OCI-LY7 (cell line): ENCODE results near the gene CRYBB3. TPM values are rescaled to one million over a fixed set of nuclear protein-coding genes. Genes with fewer than 3 reads are reported as not detected.

Experiments
- BruUV-seq: library from RNA; stranded (reverse); fragments of 400-500 nt; replicated peaks from 2 replicates; lab custom pipeline; 2021; lab: Mats Ljungman, UMichigan
- CTCF ChIA-PET: fragments of 300-600 bp; sonication (Branson Sonifier 250); formaldehyde crosslinking; loops from one replicate; lab custom pipeline; 2022; ENCODE audit warnings: antibody characterized with exemption; ENCODE audit not compliant: unreplicated experiment; lab: Charles Lee
- POLR2A ChIA-PET: fragments of 300-600 bp; sonication (Branson Sonifier 250); formaldehyde crosslinking; loops from one replicate; lab custom pipeline; 2022; ENCODE audit warnings: antibody characterized with exemption; lab: Charles Lee
- DNase-seq: peaks from one replicate; pipeline ENCODE4 v3.0.0-alpha.2; 2015; ENCODE audit warnings: low spot score
- H2AFZ ChIP-seq: fragments of 200-600 bp; sonication (generic), shearing (Covaris generic); 2 replicates; pipeline ENCODE4 v1.6.1; 2014; ENCODE audit warnings: mild to moderate bottlenecking, antibody characterized with exemption, low read length, moderate library complexity
- H3K27ac ChIP-seq: fragments of 200-600 bp; sonication (generic); 2 replicates; pipeline ENCODE4 v1.5.1; 2014; ENCODE audit warnings: mixed run types, low read depth, mild to moderate bottlenecking, moderate library complexity, low read length, inconsistent platforms; ENCODE audit not compliant: poor library complexity, severe bottlenecking
- H3K36me3 ChIP-seq: fragments of 200-600 bp; sonication (generic); 2 replicates; pipeline ENCODE4 v1.6.1; 2014; ENCODE audit warnings: mild to moderate bottlenecking, antibody characterized with exemption, low read length, moderate library complexity, mixed read lengths; ENCODE audit not compliant: insufficient read depth
- H3K4me1 ChIP-seq: fragments of 200-600 bp; sonication (generic); 2 replicates; pipeline ENCODE4 v1.5.1; 2014; ENCODE audit warnings: mild to moderate bottlenecking, low read length; ENCODE audit not compliant: insufficient read depth, poor library complexity, severe bottlenecking
- H3K4me2 ChIP-seq: fragments of 200-600 bp; sonication (generic); 2 replicates; pipeline ENCODE4 v1.6.1; 2014; ENCODE audit warnings: mild to moderate bottlenecking, low read length
- H3K4me3 ChIP-seq: fragments of 200-600 bp; sonication (generic); 2 replicates; pipeline ENCODE4 v1.5.1; 2014; ENCODE audit warnings: mild to moderate bottlenecking, low read depth, low read length; ENCODE audit not compliant: poor library complexity, severe bottlenecking
- H3K79me2 ChIP-seq: fragments of 200-600 bp; sonication (generic); 2 replicates; pipeline ENCODE4 v1.6.1; 2016; ENCODE audit warnings: low read depth, mild to moderate bottlenecking, low read length, moderate library complexity, mixed read lengths; ENCODE audit not compliant: insufficient read depth
- H3K9me2 ChIP-seq: fragments of 200-600 bp; sonication (generic); 2 replicates; pipeline ENCODE4 v1.6.1; 2016; ENCODE audit warnings: mild to moderate bottlenecking, low read length, mixed read lengths; ENCODE audit not compliant: insufficient read depth
- H3K9me3 ChIP-seq: fragments of 200-600 bp; sonication (generic); 2 replicates; pipeline ENCODE4 v1.6.1; 2014; ENCODE audit warnings: mild to moderate bottlenecking, mixed run types, low read length, mixed read lengths
- H4K20me1 ChIP-seq: fragments of 200-600 bp; sonication (generic); 2 replicates; pipeline ENCODE4 v1.6.1; 2014; ENCODE audit warnings: mild to moderate bottlenecking, antibody characterized with exemption, low read length, moderate library complexity, mixed read lengths; ENCODE audit not compliant: insufficient read depth
- EZH2phosphoT487 ChIP-seq: fragments of 200-600 bp; sonication (generic); IDR thresholded peaks from 2 replicates; pipeline ENCODE4 v1.6.1; 2018; ENCODE audit warnings: low read depth, borderline replicate concordance, mild to moderate bottlenecking, mixed run types, antibody characterized with exemption, low read length, moderate library complexity, mixed read lengths
- intact Hi-C: fragments of 100-400 bp; cut with micrococcal nuclease; formaldehyde crosslinking; loops from one replicate; pipeline ENCODE4 v1.10.0; 2022; ENCODE audit not compliant: unreplicated experiment
- total RNA-seq, 2 experiments: library from RNA; depleted of rRNA in 1 of 2; stranded (reverse); fragments of >200 nt in 1 of 2; shearing (Covaris generic) in 1 of 2; gene quantifications; 2 replicates each; pipeline ENCODE4 v1.2.3, GENCODE V29; 2014 to 2022
- TF ChIP-seq, protein P1 (sequence below): fragments of 200-600 bp; sonication (generic); conservative IDR thresholded peaks from 2 replicates; pipeline ENCODE4 v1.5.1; 2014; ENCODE audit warnings: mild to moderate bottlenecking, antibody characterized with exemption, low read length, moderate library complexity, mixed read lengths

Gene CRYBB3
- total RNA-seq, 2 experiments from 2014 or later = not detected

DNA sequence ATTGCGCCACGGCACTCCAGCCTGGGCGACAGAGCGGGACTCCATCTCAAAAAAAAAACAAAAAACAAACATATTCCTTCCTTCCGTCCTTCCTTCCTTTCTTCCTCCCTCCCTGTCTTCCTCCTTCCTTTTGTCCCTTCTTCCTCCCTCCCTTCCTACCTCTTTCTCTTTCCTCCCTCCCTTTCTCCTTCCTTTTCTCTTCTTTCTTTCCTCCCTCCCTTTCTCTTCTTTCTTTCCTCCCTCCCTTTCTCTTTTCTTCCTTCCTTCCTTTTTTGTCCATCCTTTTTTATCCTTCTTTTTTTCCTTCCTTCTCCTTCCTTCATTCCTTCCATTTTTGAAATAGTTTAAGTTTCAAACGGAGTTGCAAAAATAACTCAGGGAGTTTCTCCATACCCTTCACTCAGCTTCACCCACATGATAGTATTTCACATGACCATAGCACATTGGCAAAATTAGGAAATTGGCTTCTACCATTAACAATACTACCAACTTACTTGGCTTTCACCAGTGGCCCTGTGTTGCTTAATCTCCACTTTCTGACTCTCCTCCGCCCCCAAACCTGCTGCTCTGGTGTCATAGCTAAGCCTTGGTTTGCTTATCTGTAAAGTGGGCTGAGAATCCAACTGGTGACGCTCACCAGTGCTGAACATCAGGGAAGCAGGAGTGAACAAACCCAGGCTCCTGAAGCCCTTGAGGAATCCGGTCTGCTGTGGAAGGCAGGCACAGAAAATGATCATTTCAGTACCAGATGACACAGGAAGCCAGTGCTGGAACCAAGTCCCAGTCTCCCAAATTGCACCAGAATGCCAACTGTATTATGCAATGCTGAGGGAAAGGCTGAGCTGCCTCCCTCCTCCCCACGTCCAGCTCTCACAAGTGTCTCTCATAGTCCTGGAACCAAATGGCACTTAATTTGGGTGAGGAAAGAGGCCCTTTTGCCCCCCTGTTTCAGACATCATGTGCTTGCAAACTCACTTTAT lies 17.2 kb upstream of the CRYBB3 start:
- Histone ChIP-seq H3K9me2 (no peaks in the 10 kb centered on the region), H4K20me1 (no peaks in the 10 kb centered on the region), H3K79me2 (no peaks in the 10 kb centered on the region), H3K9me3 (no peaks in the 10 kb centered on the region), H3K4me1 (no peaks in the 10 kb centered on the region), H3K4me2 (no peak overlapping the region), H2AFZ (no peak overlapping the region), H3K36me3 (no peaks in the 10 kb centered on the region), H3K4me3 (no peak overlapping the region), H3K27ac (no peak overlapping the region)
- intact Hi-C loops = no loop called here
- POLR2A ChIA-PET = no interaction called here
- TF ChIP-seq, protein P1, sequence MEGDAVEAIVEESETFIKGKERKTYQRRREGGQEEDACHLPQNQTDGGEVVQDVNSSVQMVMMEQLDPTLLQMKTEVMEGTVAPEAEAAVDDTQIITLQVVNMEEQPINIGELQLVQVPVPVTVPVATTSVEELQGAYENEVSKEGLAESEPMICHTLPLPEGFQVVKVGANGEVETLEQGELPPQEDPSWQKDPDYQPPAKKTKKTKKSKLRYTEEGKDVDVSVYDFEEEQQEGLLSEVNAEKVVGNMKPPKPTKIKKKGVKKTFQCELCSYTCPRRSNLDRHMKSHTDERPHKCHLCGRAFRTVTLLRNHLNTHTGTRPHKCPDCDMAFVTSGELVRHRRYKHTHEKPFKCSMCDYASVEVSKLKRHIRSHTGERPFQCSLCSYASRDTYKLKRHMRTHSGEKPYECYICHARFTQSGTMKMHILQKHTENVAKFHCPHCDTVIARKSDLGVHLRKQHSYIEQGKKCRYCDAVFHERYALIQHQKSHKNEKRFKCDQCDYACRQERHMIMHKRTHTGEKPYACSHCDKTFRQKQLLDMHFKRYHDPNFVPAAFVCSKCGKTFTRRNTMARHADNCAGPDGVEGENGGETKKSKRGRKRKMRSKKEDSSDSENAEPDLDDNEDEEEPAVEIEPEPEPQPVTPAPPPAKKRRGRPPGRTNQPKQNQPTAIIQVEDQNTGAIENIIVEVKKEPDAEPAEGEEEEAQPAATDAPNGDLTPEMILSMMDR = no peak
- TF ChIP-seq EZH2phosphoT487 = no peak
- no TSS peak for BruUV-seq
- CTCF ChIA-PET = no interaction called here
- no peak for DNase-seq

DNA sequence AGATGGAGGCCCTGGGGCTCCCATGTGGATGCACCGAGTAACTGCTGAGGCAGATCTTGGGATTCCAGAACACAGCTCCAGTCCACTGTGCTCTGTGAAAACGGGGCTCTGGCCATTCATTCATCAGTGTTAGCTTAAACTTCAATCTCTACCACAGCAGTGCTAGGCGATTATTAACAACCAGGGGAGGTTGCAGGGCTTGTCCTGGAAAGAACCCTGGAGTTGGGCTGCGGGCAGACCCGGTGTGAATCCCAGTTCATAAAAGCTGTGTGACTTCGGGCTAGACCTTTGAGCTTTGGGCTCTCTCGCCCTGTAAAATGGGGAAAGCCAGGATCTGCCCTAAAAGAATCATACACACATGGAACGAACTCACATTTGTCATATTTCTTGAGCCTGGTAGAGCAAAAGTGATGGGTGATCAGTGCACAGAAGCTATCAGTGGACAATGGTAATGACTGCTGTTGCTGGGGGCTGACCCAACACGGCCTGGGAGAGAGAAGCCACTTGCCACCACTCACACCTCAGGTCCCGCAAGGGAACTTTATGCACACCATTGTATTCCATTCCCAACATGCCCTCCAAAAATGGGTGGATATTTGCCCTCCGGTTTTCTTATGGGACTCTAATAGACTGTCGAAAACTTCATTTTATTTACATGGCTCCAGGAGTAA lies 15.6 kb upstream of the CRYBB3 start:
- intact Hi-C loops = no loop called here
- Histone ChIP-seq H2AFZ (no peak overlapping the region), H3K79me2 (no peaks in the 10 kb centered on the region), H3K36me3 (no peaks in the 10 kb centered on the region), H3K4me2 (no peak overlapping the region), H3K9me2 (no peaks in the 10 kb centered on the region), H3K9me3 (no peaks in the 10 kb centered on the region), H3K4me1 (no peaks in the 10 kb centered on the region), H3K27ac (no peak overlapping the region), H4K20me1 (no peaks in the 10 kb centered on the region), H3K4me3 (no peak overlapping the region)
- CTCF ChIA-PET = no interaction called here
- no peak for TF ChIP-seq EZH2phosphoT487
- TF ChIP-seq, protein P1 = no peak
- DNase-seq = no peak
- BruUV-seq = no TSS peak
- POLR2A ChIA-PET = interaction anchor here (0.6 kb wide), 1 partner anchor 42 kb away, joined by 3 read pairs; no protein-coding TSS in a partner anchor
